SKM-1 treated with dmso at 0.1 percent for 144 hours (cell line): Measurements from ENCODE around the gene PGAM5.

Experiments used
- DNase-seq: peaks from one replicate; lab custom pipeline; 2025; ENCODE audit not compliant: unreplicated experiment; lab: John Stamatoyannopoulos, UW

PGAM5 gene

DNA sequence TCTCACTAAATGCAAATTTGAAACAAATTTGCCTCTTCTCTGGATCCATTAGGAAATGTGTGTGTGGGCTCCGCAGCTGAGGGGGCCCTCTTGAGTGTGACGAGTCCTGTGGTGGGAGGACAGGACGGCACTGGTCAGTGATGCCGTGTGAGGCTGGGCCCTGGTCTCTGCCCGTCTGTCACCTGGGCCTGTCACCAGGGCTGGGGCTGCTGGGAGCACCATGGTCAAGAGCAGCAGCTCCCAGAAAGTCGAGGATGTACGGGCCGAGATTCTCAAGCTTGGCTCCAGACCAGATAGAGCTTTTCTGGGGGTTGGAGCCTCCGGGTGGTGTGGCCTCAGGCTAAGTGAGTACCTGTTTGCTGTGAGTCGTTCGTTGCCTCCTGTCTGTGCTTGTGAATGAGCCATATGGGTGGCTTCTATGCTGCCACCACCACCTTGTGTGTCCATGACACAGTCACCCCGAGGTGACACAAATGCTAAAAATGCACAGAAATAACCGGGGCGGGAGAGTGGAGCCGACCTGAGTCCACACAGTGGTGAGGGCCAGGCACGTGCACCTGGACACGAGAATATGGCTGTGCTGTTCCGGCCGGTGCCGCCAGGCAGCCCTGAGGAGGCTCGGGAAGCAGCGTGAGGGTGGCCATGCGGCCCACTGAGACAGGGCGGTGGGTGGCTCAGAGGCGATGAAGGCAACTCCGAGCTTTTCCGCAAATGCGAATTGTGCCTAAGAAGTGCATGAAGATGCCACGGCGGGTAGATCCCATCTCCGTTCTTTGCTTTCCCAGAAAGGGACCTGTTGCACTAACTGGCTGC, 8.7 kb downstream of the PGAM5 start:
- no peak for DNase-seq

DNA sequence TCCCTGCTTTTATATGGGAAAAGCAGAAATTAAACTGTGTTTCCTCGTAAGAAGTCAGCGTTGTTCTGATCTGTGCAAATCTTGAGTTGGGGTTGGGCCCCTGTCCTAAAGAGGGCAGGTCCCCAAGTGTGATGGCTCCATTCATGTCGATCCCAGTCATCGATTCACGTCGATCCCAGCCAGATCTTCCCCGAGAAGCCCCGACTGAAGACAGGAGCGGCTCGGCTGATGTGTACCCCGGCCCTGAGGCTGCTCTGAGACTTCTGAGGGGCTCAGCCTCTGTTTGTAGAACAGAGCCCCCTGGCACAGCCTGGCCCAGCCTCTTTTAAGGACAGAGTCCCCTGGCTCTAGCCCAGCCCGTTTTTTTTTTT, 9.3 kb downstream of the PGAM5 start:
- DNase-seq, result no peak

DNA sequence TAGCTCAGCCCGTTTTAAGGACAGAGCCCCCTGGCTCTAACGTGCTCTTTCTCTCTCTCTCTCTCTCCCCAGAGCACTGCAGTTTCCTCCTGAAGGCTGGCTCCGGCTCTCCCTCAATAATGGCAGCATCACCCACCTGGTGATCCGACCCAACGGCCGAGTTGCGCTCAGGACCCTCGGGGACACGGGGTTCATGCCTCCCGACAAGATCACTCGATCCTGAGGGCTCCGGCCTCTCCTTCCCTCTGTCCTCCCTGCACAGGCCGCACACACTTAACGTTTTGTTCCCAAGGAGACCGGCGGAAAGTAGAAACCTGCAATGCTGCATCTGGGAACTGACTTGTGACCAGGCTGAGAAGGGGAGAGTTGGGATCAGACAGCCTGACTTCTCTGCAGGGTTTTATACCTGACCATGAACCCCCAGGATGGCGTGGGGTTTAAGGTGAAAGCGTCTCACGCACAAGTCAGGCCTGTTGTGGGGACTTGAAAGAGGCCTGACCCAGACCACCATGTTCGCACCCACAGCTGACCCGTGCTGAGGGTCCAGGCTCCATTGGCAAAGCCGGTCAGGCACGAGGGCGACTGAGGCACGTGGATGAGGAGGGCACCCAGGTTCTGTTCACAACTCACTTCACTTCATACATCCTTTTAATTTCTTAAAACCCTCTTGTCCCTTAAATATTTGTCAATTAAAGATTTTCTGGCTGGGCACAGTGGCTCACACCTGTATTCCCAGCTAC, 10.1 kb downstream of the PGAM5 start:
- DNase-seq, result no peak

DNA sequence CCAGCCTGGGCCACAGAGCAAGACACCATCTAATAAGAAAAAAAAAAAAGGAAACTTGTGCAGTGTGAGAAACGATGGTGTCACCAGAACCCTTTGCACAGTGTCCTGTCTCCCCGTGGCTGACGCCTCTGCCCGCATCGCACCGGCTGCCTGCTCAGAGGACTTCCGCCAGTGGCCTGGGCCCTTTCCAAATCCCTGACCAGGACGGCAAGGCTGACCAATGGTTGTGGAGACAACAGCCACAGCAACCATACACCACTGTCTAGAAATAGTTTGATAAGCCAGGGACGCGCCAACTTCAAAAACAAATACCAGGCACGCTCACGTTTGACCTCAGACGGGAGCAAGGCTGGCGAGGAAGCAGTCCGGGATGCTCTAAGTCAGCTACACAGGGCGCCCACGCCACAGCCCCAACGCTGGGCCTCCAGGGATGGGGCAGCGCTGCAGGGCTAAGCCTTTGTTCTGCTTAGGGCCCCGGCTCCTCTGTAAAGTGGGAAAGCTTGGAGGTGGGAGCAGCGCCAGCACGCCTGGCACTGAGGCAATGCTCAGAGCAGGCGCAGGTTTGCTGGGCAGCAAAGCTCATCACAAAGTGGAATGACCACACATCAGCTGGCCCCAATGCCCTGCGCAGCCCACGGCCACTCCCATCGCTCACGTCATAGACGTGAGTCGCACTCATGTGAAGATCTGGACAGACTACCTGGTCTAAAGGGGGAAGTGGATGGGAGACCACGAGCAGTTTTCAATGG, 12.5 kb downstream of the PGAM5 start:
- no peak for DNase-seq

DNA sequence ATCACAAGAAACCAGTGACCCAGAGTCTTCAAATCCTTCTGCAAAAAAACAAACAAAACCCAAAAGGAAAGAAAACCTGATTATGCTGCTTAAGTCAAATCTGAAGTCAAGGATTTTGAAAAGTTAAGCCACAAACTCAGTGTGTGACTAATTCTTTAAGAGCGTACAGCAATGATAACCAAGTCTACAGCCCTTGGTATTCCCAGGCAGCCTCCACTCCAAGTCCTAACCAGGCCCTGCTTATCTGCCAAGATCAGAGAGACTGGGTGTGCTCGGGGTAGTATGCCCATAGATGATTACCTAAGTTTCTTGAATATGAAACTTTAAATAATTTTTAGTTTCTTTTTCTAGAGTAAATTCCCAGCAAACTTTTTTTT, 13.1 kb downstream of the PGAM5 start:
- DNase-seq, result no peak

DNA sequence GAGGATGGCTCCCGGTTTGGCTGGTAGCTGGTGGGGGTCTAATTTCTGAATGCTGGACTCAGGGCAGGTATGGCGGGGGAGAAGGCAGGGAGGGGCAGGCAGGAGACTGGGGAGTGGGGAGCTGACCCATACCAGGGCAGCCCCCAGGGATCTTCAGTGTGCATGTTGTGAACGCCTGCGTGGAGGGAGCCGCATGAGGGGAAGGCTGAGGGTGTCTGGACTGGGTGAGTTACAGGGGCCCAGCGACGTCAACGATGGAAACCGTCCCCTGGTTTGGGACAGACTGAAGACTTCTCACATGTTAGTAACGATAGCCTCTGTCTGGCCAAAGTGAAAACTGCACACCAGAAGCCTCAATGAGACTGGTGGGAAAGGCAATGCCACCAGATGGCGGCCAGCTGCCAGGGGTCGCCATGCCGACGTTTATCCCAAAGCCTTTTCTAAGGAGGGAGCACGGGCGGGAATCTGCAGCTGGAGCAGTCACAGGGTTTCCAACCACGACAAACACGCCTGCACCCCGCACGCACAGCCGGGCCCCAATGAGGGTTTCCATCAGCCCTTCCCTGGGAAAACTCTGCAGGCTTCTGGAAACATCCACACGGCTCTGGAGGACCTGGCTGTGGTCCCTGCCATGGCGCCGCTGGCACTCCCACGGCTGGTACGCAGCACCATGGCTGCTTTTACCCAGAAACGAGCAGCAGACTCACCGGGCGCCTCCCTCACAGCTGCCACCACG, 14.0 kb downstream of the PGAM5 start:
- no peak for DNase-seq

DNA sequence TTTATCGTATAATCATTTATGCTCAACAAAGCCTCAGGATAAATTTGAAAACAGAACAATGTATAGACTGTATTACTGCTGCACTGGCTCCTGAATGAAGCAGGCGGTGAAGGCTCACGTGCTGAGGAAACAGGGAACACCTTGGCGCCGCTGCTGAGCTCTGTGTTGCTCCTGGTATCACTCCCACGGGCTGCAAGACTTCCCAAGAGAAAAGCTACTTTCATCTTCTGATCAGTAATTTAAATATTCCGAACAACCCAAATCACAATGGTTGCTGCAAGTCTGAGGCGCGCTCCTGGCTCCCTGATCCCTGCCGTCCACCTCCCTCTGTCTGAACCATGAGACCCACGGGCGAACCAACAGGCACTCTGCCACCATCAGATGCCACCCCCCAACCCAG, 15.7 kb downstream of the PGAM5 start:
- no peak for DNase-seq

DNA sequence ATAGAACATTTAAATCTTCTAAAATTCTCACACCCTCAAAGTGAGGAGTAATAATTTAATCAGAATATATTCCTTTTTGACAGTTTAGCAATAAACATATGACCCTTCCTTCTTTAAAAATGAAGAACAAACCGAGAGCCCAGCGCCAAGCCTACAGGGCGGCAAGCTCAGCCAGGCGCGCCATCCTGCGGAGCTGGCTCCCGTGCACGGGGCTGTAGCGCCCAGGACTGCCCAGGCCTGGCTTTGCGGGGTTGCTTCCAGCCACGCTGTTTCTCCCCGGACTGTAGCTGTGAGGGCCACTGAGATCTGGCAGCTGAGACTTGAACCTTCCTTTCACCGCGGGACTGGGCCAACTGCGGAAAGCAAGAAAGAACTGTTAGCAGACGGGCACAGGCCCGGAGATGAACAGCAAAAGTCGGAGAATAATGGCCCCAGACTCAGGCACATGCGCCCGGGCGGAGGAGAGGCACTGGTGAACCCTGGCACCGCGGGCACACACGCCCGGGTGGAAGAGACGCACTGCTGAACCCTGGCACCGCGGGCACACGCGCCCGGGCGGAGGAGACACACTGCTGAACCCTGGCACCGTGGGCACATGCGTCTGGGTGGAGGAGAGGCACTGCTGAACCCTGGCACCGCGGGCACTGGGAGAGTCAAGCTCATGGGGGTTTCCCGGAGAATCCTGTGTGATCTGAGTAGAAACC, 16.6 kb downstream of the PGAM5 start:
- no peak for DNase-seq

DNA sequence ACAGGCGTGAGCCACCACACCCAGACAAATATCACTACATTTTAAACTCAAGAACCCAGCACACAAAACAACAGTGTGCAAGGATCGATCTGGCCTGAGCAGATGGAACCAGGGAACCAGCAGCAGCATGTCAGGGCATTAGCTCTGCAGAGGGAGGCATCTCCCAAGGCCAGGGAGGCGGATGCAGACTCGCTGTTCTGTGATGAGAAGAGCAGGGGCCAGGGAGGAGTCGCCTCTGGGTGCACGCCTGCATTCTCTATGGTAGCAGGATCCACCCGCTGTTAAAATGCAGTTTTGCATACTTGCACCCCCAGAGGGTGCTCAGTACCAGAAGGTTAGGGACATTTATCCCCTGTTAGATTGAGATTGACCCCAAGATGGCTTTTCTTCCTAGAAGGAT, 17.9 kb downstream of the PGAM5 start:
- DNase-seq, result no peak

DNA sequence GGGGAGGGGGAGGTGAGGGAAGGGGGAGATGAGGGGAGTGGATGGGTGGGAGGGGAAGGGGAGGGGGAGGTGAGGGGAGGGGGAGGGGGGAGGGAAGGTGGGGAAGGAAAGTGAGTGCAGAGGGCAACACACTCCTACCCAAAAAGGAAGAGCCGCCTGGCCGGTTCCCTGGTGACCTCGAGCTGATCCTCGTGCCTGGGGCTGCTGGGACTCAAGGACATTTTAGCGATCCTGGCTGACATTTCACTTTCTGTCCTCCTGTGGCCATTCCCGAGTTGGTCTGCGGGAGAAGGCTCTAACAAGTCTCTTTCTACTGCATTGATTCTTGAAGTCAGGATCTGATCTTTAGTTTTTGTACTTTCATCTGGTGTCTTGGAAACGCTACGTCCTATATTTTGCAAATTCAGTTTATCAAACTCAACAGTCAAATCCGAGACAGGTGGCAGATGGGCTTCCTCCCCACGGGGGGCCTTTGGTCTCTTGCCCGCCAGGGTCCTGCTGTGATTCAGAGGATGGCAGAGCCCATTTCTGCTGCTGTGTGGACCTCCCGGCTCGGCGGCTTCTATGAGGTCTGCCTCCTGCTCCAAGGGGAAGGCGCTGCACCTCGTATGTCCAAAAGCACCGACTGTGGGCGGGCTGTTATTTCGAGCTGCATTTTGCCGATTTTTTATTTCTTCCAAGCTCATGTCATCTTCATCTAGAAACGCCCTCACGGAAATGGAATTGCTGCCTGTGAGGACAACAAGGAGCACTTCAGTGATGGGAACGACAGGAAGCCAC, 19.1 kb downstream of the PGAM5 start:
- DNase-seq, result no peak

DNA sequence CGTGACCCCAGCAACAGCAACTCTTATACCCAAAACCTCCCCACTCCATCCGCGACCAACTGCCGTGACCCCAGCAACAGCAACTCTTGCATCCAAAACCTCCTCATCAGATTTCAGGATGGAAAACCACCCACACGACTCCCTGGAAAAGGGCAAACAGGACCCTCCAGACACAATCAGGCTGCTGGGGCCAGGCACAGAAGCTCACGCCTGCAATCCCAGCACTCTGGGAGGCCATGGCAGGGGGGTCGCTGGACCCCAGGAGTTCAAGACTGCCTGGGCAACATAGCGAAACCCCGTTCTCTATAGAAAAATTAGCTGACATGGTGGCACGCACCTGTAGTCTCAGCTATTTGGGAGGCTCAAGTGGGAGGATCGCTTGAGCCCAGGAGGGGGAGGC, 19.7 kb downstream of the PGAM5 start:
- DNase-seq, result no peak

DNA sequence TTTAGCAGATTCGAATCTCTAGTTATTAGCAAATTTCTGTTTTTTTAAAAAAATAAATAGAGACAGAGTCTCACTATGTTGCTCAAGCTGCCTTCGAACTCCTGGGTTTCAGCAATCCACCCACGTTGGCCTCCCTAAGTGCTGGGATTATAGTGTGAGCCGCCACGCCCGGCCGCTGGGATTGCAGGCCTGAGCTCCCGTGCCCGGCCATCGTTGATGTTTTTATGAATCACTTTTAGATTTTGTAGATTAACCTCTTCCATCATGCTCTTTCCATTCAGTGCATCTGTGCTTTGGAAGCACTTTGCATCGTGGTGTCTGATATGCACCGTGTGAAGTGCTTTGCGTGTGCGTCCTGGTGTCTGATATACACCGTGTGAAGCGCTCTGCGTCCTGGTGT, 20.9 kb downstream of the PGAM5 start:
- DNase-seq, result no peak

DNA sequence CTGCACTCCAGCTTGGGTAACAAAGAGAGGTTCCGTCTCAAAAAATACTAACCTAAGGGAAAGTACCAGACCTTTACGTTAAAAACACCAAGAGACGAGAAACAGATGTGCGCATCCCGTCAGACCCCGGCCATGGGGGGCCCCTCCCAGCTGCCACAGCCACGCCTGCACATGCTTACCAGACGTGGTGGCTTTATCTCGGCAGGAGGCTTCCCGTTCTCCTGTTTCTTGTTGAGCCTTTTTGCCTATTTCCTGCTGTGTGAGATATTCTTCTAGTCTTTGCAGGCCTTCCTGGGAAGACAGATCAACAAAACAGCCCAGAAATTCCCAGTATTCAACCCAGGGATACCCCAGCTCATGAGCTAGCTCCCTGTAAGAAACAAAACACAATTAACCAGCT, 23.6 kb downstream of the PGAM5 start:
- DNase-seq, result no peak

DNA sequence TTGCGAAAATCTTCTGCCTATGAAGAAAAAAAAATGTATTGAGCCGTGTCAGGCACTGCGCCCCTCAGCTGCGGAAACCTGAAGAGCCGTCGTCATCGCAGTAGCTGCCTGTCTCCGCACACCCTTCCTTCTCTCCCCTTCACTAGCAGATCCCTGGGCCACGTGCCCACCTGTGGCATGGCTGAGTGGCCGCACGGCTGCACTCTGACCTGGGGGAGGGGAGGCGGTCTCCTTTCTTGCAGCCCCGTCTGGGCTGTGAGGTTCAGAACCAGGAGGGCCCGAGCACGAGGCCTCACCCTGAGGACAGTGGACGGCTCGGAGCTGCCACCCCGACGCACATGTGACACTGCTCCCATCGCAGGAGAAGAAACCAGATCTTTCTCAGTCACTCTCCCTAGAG, 24.9 kb downstream of the PGAM5 start:
- DNase-seq, result no peak

DNA sequence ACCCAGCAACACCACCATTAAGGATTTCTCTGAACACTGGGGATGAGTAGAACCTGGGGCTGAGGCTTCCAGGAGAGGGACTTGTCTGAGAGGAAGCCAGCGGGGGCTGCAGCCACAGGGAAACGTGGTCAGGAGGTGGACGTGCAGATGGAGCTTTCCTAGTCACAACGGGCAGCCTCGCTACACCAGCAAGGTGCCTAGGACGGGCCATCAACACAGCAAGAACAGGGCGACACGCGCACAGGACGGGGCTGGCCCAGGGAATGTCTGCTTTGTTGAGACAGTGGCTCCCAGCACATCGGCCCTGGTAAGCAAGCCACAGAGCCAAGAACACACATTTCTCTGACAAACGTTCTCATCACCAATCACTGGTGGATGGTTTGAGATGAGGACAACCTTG, 25.7 kb downstream of the PGAM5 start:
- DNase-seq, result no peak

DNA sequence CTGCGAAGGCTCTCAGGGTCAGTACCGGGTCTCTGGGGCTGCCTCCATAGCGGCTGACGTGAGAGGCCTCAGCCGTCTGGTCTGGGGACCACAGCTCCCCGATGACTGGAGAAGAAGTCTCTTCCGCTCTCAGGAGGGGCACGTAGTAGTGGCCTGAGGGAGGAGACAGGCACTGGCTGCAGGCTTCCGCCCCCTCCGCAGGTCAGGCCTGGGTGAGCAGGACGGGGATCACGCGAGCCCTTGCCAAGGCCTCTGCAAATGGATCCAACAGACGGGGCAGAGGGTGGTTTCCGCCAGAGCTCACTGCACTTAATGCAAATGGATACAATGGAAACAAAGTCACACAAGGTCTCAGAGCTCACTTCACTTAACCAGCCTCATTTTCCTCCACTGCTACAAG, 26.3 kb downstream of the PGAM5 start:
- DNase-seq, result no peak

DNA sequence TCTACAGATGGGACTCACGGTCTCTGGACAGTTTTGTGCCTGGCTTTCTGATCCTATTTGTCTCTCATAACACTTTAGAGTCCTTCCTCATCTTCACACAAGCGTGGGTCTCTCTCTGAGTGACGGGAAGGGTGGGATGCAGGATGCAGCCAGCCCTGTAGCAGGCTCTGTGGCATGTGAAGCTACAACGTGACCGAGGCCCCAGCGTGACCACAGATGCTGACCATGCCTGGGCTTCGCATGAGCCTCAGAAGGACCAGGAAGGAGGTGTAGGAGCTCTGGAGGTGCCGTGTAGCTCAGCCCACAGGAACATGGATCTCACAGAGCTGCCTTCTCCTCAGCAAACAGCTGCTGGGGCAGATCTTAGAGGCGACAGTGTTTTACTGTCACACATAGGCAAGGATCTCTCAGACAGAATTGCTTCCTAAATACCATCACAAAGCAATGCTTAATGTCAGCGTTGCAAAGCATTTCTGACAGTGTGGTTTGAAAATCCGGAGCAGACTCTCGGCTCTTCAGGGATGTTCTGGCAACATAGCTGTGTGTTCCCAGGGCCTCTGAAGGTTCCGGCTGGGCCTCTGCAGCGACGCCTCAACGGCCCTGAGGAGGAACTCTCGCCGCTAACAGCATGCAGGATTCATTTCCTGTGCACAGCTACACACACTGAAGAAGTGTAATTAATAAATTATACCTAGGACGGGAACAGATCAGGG, 29.1 kb downstream of the PGAM5 start:
- DNase-seq, result no peak

DNA sequence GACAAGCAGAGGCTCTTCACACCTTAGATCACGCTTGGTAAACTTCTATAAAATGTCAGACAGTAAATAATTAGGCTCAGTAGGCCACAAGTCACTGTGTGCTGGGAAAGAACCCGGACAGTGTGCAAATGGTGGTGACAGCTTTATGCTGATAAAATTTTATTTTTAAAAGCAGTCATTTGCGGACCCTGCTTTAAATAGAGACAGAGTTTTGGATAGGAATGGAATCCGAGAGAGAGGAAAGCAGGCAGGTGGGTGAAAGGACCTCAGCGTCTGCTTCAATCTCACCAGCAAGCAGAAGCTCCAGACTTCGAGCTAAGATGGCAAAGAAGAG, 29.6 kb downstream of the PGAM5 start:
- DNase-seq, result no peak

DNA sequence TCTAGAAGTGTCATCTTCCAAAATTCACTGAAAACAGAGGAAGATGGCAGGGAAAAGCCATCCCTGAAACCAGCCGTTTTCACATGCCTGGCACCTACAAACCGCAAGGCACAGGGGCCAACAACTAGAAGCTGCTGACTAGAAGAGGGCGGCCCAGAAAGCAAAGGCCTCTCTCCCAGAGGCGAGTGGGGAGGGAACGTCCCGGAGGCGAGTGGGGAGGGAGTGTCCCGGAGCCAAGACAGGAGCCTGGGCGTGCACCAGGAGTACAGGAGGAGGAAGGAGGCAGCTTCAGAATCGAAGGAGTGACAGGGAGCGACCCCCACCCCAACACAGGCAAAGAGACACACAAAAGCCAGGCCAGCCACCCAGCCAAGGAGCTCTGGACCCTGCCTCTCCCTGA, 30.0 kb downstream of the PGAM5 start:
- no peak for DNase-seq

DNA sequence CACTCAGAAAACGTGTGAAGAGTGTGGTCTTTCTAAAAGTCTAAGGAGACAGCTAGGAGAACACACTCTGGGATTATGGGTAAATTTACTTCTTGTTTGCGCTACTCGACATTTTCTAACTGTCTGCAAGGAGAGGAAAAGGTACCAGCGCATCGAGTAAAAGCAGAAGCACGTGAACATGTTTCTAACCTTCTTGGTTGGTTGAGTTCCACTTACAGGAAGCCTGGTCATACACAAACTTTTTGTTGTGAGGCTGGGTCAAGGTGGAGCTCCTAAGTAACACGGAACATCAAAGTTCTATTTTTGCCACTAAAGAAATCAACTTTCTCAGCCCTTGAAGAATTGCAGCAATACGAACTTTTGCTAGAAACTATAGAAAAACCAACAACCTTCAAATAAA, 31.0 kb downstream of the PGAM5 start:
- DNase-seq, result no peak
